ENCODE measurements around the gene PLA2G7. TPM values are rescaled to one million over a fixed set of nuclear protein-coding genes. Genes with fewer than 3 reads are reported as not detected.
A peak's percentile ranks its signal among the peaks of the same experiment; 100 is the strongest.
"Not testable (repeated sequence)": the region's sequence is repeated elsewhere in the genome, so short reads cannot be mapped to it uniquely, and the experiment has no call there.

PLA2G7 gene
- total RNA-seq: 5.9 TPM

DNA sequence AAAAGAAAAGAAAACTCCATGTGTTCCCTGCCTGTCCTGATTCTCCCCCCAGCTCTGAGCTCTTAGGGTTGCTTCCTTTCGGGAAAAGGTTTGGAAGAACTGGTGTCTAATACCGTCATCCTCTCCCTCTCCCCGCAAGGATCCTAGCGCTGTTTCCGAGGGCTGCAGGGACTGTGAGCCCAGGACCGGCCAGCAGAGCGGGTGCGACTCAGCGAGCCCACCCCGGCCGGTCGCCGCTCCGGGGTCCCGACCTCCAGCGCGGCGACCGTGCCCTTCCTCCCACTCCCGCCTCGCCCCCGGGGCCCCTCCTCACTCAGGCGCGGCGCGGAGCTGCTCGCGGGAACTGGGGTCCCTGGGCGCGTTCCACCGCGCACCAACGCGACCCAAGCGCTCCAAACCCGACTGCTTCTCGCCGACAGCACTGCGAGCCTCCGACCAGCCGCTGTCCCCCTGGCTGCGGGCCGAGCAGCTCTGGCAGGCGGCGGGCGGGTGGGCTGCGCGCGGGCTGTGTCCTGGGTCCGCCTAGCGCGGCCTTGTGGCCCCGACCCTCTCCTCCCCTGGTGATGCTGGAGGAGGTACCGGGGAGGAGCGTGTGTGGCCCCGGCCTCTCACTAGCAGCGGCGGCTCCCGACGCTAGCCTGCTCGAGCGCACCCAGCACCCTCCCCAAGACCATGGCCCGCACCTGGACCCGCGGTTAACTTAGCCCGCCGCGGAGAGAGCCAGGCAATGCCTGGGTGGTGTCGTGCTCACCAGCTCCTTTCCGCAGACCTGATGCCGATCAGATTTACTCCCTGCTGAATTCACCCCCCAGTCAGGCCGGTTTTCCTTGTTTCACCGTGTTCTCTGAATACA lies at the start of gene PLA2G7:
TSS of gene PLA2G7 (minus strand) at position 509 of the 853 bp plus-strand sequence. CDS start 12,484 bp downstream, outside the sequence.
- ATAC-seq (peak; percentile 86), DNase-seq (ENCODE audit: low spot score) (peak; percentile 64)
- intact Hi-C loops (cut with DNase I): no loop called here

DNA sequence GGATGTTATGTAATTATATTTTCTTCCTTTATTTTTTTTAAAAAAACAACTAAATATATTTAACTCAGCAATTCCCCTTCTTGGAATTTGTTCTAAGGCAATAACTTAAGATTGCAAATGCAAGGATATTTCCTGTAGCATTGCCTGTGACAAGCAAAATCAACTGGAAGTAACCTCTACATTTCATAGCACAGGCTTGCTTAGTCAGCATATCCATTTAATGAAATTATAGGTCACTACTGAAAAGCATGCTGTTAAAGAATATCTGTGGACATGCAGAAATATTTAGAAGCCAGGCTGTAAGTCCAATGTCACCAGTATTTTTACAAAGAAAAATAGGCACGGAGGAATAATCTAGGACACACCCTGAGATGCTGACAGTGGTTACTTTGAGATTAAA lies 49.4 kb upstream of the PLA2G7 start:
- intact Hi-C loops (cut with DNase I): no loop called here
- DNase-seq (ENCODE audit: low spot score) (no peak), ATAC-seq (no peak)

DNA sequence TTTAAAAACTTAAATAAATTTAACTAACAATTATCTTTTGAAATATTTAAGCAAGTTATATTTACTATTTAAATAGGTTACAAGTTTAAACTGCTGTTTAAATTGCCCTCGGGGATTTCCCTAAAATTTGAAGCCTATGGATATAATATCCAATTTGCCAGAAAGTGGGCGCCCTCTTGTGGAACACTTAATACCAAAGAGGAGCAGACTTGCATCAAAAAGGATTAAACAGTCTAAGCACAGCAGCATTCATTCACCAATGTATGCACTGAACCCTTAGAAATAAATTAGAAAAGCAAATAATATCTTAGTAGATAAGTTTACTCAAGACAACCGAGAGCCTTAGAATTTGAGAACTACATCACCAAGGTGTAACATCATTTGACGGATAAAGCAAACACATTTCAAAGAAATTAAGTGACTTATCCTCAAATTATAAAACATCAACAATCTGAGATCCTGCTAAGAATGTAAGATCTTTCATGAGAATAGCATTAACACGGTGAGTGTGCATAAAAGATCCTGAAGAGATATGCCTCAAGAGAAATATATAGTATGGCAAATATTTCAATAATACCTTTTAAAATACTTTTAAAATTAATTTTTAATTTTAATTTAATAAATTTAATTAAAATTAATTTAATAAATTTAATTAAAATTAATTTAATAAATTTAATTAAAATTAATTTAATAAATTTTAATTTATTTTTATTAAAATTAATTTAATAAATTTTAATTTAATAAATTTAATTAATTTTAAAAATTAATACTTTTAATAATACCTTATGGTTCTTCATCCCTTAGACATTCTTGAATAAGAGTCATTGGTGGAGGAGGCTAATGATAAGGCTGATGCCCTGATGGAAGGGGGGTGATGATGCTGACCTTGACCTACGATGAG lies 46.6 kb upstream of the PLA2G7 start:
- intact Hi-C loops (cut with DNase I): no loop called here
- DNase-seq (ENCODE audit: low spot score): peak; percentile 66
- ATAC-seq: no peak

DNA sequence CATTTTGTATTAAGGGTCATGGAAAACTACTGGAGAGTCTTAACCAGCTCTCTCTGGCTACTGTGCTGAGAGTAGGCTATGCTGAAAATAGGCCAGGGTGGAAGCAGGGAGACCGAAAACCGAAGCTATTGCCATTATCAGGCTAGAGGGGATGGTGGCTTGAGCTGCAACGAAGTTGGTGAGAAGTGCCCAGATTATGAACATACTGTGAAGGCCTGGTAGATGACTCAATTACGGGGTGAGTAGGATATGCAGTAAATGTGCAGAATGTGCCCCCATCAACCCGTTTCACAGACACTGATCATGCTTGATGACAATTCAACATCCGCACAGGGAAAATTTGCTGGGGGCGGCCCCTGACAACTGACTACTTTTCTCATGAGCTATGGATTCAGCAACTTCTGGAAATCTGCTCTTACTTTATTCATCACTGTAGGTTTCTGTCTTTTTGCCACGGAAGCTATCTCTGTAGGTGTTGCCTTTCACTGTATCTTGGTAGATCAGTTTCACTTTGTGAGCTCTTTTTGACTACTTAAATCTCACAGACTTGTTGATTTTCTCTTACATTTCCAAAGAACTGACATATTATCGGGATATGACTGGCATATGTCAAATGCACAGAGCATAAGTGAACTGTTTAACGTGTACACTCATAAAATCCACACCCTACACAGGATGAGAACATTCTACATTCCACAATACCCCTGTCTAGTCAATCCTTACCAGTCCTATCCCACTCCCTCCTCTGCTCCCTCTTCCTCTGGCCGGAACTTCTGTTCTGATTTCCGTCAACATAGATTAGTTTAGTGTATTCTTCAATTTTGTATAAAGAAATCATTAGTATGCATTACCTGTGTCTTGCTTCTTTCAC lies 42.5 kb upstream of the PLA2G7 start:
- ATAC-seq (no peak), DNase-seq (ENCODE audit: low spot score) (no peak)
- intact Hi-C loops (cut with DNase I): no loop called here

DNA sequence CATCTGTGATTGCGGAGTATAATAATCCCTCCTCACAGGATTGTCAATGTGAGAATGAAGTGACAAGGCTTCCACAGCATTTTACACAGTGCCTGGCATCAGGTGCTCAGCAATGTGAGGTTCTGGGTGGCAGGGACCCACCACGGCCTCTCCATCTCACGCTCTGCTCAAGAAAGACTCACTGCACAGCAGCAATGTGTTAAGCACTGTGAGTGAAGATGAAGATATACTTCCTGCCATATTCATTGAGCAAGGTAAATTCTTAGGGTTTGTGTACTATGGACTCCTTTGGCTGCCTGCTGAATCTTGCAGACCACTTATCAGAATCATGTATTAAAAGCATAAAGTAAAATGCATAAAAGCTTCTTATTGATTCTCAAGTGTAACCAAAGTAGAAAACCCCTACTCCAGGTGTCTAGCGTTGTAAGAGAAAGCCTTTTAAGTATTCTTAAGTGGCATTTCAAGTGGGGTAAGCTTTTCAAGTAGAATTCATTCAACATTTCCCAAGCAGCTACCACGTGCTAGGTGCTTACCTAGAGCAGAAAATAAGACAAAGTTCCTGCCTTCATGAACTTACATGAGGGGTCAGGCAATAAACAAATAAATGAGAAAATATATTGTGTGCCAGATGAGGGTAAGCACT lies 41.0 kb upstream of the PLA2G7 start:
- ATAC-seq (no peak), DNase-seq (ENCODE audit: low spot score) (no peak)
- intact Hi-C loops (cut with DNase I): no loop called here

DNA sequence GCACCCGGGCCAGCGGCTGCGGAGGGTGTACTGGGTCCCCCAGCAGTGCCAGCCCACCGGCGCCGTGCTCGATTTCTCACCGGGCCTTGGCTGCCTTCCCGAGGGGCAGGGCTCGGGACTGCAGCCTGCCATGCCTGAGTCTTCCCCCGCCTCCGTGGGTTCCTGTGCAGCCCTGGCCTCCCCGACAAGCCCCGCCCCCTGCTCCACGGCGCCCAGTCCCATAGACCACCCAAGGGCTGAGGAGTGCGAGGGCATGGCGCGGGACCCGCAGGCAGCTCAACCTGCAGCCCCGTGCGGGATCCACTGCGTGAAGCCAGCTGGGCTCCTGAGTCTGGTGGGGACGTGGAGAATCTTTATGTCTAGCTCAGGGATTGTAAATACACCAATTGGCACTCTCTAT lies 39.6 kb upstream of the PLA2G7 start:
- DNase-seq (ENCODE audit: low spot score); intact Hi-C loops (cut with DNase I); ATAC-seq: not testable (repeated sequence)

DNA sequence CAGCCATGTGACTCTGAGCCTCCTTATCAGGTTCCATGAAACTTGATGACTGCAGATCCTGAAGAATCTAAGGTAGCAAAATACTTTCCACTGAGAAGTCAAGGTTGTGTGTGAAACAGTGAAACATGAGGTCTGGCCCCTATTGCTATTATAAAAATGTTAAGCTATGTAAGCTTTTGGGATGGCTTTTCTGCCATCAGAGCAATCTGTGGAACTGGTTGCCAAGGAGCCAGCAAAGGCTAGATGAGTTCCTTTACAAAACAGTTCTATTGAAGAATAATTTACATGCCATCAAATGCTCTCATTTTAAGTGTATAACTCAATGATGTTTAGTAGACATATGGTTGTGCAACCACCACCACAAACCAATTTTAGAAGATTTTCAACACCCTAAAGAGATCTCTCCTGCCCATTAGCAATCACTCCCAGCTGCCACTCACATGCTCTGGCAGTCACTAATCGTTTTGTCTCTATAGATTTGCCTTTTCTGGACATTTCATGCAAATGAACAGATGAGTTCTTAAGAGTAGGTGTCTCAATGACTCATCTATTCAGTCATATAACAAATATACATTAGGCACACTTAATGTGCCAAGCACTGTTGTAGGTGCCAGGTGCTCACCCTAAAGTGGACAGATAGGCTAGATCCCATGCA lies 38.2 kb upstream of the PLA2G7 start:
- no peak for DNase-seq (ENCODE audit: low spot score)
- no peak for ATAC-seq
- intact Hi-C loops (cut with DNase I): no loop called here

DNA sequence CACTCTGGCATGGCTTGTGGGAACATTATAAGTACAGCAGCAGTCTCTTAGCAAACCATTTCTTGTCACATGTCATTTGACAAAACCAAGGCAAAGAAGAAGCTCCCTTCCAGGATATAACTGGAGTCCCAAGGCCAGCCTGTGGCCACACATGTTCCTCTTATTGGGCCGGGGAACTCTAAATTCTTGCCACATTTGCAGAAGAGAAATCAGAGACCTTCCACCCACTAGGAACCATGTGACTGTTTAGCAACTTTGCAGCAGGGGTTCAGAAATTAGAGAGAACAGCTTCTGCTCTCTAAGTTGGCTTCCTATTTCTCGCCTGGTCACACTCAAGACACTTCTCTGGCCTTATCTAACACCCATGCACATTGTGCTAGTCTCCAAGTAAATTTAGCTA lies 37.6 kb upstream of the PLA2G7 start:
- ATAC-seq (peak; percentile 89), DNase-seq (ENCODE audit: low spot score) (no peak)

DNA sequence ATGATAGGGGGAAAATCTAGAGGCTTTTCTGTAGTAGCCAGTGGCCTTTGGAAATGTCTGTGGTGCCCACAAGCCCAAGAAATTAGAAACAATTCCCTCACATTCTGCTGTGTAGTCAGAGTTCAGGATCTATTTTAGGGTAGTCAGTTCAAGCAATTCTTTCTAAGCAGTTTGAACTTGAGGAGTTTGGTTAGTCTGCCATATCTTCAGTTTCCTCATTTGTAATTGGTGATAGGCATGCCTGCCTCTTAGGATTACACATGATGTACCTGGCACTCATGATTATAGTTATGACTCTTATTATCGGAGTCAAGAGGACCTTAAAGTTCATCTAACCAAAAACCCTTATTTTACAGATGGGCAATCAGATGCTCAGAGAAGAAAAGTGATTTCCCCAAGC lies 36.8 kb upstream of the PLA2G7 start:
- DNase-seq (ENCODE audit: low spot score): no peak
- intact Hi-C loops (cut with DNase I): no loop called here
- peak; percentile 48 for ATAC-seq

More for the DNA sequence above, 37.6 kb upstream of the PLA2G7 start:
- intact Hi-C loops (cut with DNase I): no loop called here

DNA sequence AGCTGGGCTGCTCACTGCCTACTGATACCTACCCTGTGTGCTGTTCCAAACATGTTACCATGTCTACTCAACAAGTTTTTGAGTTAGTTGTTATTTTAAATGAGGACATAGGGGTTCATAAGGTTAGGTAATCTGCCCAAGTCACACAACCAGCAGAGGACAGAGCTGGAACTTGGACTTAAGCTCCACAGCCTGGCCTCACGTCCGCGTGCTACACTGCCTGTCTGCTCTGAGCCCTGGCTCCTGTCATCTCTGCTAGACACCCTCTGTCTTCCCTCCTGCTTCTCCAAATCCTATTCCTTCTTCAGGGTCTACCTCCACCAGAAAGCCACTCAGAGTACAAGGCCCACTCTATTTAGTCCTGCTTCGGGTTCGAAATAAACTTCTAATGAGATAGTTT lies 29.8 kb upstream of the PLA2G7 start:
- no peak for DNase-seq (ENCODE audit: low spot score)
- no peak for ATAC-seq
- intact Hi-C loops (cut with DNase I): no loop called here

DNA sequence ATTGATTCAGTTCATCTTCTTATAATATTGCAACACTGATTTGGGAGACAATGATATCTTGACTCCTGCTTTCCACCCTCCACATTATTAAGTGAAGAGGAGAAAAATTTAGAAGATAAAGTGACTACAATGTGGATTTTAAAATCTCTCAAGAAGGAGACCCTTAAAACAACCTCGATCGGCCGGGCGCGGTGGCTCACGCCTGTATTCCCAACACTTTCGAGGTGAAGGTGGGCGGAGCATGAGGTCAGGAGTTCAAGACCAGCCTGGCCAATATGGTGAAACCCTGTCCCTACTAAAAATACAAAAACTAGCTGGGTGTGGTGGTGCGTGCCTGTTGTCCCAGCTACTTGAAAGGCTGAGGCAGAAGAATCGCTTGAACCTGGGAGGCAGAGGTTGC lies 29.1 kb upstream of the PLA2G7 start:
- DNase-seq (ENCODE audit: low spot score); ATAC-seq; intact Hi-C loops (cut with DNase I): not testable (repeated sequence)

DNA sequence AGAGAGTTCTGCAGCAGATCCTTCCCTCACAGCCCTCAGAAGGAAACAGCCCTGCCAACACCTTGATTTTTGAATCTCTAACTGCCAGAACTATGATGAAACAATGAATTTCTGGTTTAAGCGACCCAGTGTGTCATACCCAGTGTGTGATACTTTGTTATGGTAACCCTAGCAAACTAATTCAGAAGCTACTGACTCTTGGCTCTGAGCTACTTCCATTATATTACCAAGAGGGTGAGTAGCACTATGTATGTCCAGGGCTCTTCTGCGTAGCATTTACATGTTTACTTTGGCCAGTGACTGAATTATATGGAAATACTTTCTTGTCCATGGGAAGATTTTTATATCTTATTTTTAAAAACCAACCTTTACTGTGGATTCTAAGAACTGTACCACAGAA lies 28.3 kb upstream of the PLA2G7 start:
- ATAC-seq (no peak), DNase-seq (ENCODE audit: low spot score) (no peak)
- intact Hi-C loops (cut with DNase I): no loop called here

DNA sequence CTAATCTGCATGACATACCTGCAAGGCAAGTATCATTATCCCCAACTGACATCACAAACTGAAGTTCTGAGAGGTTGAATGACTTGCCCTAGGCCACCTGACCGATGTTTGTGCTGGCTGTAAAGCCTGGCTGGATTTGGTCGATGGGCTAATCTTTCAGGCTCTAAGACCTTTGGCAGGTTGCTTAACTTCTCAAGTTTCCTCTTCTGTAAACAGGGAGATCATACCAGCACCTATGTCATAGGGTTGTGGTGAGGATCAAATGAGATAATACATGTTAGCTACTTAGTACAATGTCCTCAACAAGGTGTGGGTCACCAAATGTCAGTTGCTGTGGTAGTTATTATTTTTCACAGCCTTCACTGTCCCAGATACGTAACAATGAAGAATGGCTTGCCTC lies 25.8 kb upstream of the PLA2G7 start:
- intact Hi-C loops (cut with DNase I): no loop called here
- ATAC-seq (no peak), DNase-seq (ENCODE audit: low spot score) (no peak)

DNA sequence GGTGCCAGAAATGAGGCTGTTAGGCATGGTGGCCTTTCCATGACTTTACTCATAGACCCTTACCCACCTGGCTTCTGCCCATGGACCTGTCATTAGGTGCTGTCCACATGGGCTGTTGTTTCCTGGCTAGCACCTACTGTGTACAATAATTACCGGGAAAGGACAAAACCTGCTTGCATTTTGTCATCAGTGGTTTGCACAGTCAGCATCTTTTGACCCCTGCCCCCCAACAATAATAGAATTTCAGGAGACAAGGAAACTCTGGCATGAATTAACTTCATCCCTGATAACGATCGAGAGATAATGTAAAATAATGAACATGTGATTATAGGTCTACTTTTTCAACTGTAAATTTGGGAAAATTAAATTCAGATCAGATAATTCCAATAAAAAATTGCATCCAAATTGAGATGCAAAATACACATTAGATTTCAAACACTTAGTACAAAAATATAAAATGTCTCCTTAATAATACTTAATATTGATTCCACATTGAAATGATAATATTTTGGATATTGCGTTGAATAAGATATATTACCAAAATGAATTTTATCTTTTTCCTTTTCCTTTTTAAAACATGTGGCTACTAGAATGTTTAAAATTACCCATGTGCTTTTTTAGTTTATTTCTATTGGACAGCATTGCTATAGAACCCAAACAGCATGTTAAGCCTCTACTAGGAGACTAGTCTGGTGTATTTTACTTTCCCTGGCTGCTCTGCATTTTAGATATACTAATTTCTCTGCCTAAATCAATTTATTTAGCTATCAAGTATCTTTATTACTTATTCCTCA lies 24.0 kb upstream of the PLA2G7 start:
- no peak for ATAC-seq
- no peak for DNase-seq (ENCODE audit: low spot score)
- intact Hi-C loops (cut with DNase I): no loop called here

DNA sequence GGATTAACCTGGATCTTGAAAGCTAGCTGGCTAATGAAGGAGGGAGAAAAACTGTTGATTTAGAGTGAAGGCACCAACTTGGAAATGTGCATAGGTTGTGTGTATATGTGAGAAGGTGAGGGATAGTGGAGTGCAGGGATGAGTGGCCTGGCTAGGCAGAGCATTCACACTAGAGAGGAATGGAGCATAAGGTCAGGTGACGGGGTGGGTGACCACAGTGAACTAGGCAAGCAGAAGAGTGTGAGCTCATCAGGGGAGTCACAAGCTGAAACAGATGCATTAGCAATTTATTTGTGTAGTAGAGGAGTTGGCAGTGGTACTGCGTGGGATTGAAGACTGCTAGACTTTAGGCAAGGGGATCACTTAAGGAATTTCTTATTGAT lies 22.0 kb upstream of the PLA2G7 start:
- no peak for DNase-seq (ENCODE audit: low spot score)
- intact Hi-C loops (cut with DNase I): no loop called here
- ATAC-seq: peak; percentile 90

DNA sequence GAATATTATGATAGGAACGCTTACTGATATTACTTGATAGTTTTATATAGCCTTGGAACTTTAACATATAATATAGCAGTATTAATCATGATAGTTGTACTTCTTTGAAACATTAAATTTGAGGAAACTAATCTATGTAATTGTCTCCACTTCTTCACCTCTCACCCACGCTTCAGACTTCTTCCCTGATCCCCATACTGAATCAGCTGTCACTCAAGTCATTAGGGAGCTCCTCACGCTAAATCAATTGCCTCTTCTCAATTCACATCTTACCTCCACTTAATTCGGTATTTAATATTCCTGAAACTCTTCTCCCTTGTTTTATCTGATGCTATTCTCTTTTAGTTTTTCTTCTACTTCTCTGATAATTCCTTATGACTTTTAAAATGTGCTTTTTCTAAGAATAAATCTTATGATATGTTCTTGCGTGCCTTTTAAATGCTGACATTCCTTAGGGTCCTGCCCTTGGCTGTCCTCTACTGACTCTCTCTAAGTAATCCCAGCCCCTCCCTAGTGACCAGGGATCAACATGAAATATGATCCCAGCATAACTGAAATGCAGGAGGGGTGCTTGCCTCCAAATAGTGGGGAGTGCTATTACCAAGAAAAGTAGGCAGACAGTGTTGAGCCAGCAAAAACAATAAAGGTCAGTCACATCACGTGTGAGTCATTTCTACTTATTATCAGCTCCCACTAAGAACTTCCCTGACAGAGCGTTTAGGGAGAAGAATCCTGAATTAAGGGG lies 21.5 kb upstream of the PLA2G7 start:
- peak; percentile 87 for ATAC-seq

DNA sequence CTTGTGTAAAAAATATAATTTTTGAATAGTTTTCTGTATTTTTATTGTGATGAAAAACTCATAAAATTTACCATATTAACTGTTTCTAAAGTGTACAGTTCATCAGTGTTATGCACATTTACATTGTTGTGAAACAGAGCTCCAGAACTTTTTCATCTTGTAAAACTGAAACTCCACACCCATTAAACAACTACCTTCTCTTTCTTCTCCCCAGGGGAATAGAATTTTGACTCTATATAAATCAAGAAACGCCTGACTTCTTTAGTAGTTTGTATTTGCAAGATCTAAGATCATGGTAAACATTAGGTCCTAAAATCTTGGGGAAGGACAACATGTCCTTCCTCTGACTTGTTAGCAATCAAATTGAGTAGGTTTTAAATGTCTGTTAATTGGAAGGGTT lies 20.7 kb upstream of the PLA2G7 start:
- intact Hi-C loops (cut with DNase I): no loop called here
- ATAC-seq (no peak), DNase-seq (ENCODE audit: low spot score) (no peak)

More for the DNA sequence above, 21.5 kb upstream of the PLA2G7 start:
- DNase-seq (ENCODE audit: low spot score): no peak
- intact Hi-C loops (cut with DNase I): no loop called here

Measured in sciatic nerve (tissue), 2 donors.